ENCODE results near the gene TPM2.
"Not testable (repeated sequence)": the region's sequence is repeated elsewhere in the genome, so short reads cannot be mapped to it uniquely, and the experiment has no call there.

TPM2 gene

GRCh38 chr9:35650341-35651158 is 39.2 kb downstream of the TPM2 start, which contains the start of gene SIT1:
TSS of gene SIT1 (minus strand) at chr9:35650931. CDS start at chr9:35650853, 78 bp downstream.
- DNase-seq, result peak; percentile 57

GRCh38 chr9:35649431-35650340 is 40.0 kb downstream of the TPM2 start:
- peak; percentile 53 for DNase-seq

GRCh38 chr9:35646533-35647265 is 43.0 kb downstream of the TPM2 start:
- DNase-seq, result peak; percentile 91

- no peak for DNase-seq
Measured at GRCh38 chr9:35646153-35646532, 43.6 kb downstream of the TPM2 start.

GRCh38 chr9:35645736-35646135 is 44.0 kb downstream of the TPM2 start:
- DNase-seq, result not testable (repeated sequence)

GRCh38 chr9:35643046-35643445 is 46.7 kb downstream of the TPM2 start:
- no peak for DNase-seq

GRCh38 chr9:35641478-35641877 is 48.2 kb downstream of the TPM2 start:
- DNase-seq, result not testable (repeated sequence)

GRCh38 chr9:35640431-35640830 is 49.3 kb downstream of the TPM2 start:
- not testable (repeated sequence) for DNase-seq

GRCh38 chr9:35639631-35640030 is 50.1 kb downstream of the TPM2 start:
- no peak for DNase-seq

GRCh38 chr9:35639225-35639624 is 50.5 kb downstream of the TPM2 start:
- not testable (repeated sequence) for DNase-seq

GRCh38 chr9:35638751-35639150 is 51.0 kb downstream of the TPM2 start:
- peak; percentile 66 for DNase-seq

- not testable (repeated sequence) for DNase-seq
Measured at GRCh38 chr9:35637427-35637955, 52.2 kb downstream of the TPM2 start.

GRCh38 chr9:35636877-35637246 is 52.9 kb downstream of the TPM2 start:
- DNase-seq, result not testable (repeated sequence)

- DNase-seq, result no peak
Measured at GRCh38 chr9:35636135-35636876, 53.4 kb downstream of the TPM2 start.

GRCh38 chr9:35635730-35636129 is 54.0 kb downstream of the TPM2 start:
- DNase-seq, result no peak
